Measurements from ENCODE around the gene CNN2.

CNN2 gene

GRCh38 chr19:1081301-1082164, 55.1 kb downstream of the CNN2 start:
- no peak for DNase-seq (ENCODE audit: low read depth in 1 of 2, low spot score in 1 of 2)
- TF ChIP-seq, protein P1, sequence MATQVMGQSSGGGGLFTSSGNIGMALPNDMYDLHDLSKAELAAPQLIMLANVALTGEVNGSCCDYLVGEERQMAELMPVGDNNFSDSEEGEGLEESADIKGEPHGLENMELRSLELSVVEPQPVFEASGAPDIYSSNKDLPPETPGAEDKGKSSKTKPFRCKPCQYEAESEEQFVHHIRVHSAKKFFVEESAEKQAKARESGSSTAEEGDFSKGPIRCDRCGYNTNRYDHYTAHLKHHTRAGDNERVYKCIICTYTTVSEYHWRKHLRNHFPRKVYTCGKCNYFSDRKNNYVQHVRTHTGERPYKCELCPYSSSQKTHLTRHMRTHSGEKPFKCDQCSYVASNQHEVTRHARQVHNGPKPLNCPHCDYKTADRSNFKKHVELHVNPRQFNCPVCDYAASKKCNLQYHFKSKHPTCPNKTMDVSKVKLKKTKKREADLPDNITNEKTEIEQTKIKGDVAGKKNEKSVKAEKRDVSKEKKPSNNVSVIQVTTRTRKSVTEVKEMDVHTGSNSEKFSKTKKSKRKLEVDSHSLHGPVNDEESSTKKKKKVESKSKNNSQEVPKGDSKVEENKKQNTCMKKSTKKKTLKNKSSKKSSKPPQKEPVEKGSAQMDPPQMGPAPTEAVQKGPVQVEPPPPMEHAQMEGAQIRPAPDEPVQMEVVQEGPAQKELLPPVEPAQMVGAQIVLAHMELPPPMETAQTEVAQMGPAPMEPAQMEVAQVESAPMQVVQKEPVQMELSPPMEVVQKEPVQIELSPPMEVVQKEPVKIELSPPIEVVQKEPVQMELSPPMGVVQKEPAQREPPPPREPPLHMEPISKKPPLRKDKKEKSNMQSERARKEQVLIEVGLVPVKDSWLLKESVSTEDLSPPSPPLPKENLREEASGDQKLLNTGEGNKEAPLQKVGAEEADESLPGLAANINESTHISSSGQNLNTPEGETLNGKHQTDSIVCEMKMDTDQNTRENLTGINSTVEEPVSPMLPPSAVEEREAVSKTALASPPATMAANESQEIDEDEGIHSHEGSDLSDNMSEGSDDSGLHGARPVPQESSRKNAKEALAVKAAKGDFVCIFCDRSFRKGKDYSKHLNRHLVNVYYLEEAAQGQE (IDR thresholded peaks at IDR 0.05; ENCODE audit: insufficient replicate concordance, low read depth) = no peak
- TF ChIP-seq GABPA (IDR thresholded peaks at IDR 0.05; ENCODE audit: low read depth) (no peak), POLR2AphosphoS5 (IDR thresholded peaks at IDR 0.05; ENCODE audit: low read depth) (no peak), SPI1 (IDR thresholded peaks at IDR 0.05; ENCODE audit: borderline replicate concordance, low read depth) (no peak)
- TF ChIP-seq, protein P2, sequence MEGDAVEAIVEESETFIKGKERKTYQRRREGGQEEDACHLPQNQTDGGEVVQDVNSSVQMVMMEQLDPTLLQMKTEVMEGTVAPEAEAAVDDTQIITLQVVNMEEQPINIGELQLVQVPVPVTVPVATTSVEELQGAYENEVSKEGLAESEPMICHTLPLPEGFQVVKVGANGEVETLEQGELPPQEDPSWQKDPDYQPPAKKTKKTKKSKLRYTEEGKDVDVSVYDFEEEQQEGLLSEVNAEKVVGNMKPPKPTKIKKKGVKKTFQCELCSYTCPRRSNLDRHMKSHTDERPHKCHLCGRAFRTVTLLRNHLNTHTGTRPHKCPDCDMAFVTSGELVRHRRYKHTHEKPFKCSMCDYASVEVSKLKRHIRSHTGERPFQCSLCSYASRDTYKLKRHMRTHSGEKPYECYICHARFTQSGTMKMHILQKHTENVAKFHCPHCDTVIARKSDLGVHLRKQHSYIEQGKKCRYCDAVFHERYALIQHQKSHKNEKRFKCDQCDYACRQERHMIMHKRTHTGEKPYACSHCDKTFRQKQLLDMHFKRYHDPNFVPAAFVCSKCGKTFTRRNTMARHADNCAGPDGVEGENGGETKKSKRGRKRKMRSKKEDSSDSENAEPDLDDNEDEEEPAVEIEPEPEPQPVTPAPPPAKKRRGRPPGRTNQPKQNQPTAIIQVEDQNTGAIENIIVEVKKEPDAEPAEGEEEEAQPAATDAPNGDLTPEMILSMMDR (IDR thresholded peaks at IDR 0.05; ENCODE audit: insufficient read depth, low read length) = no peak
- Histone ChIP-seq H3K27me3 (ENCODE audit: insufficient read depth, poor library complexity, severe bottlenecking) (no peaks in the 10 kb centered on the region), H3K4me3 (replicated peaks; ENCODE audit: insufficient read depth, low read length) (no peak overlapping the region), H3K27ac (replicated peaks) (no peak overlapping the region)

DNA sequence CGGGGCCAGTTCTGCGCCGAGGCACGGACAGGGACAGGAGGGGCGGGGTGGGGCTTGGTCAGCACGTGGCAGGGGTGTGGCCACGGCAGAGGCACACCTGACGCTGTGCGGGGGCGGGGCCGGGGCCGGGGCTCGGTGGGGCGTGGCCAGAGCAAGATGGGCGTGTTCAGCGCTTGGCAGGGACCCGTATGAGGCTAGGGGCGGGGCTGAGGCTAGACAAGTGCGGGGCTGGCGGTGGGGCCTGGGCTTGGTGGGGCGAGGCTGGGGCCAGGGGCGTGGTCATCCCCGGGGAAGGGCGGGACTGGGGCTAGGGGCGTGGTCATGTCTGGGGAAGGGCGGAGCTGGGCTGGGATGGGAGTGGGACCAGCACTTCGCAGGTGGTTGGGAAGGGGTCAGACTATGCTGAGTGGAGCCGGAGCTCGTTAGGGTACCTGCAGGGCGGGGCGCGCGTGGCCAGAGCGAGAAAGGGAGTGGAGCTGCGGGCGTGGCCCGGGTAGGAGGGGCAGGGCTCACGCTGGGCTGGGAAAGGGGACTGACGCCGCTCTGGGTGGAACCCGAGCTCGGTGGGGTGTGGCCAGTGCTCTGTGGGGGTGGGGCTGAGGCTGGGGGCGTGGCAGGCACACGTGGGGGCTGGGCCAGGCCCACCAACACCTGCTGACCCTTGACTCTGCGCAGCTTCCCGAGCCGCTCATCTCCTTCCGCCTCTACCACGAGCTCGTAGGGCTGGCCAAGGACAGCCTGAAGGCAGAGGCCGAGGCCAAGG, 55.9 kb downstream of the CNN2 start:
- no peak for DNase-seq (ENCODE audit: low read depth in 1 of 2, low spot score in 1 of 2)
- Histone ChIP-seq H3K4me3 (replicated peaks; ENCODE audit: insufficient read depth, low read length) (no peak overlapping the region), H3K27ac (replicated peaks) (no peak overlapping the region), H3K27me3 (ENCODE audit: insufficient read depth, poor library complexity, severe bottlenecking) (no peaks in the 10 kb centered on the region)
- no peak for TF ChIP-seq SPI1 (IDR thresholded peaks at IDR 0.05; ENCODE audit: borderline replicate concordance, low read depth)
- TF ChIP-seq, protein P2 (IDR thresholded peaks at IDR 0.05; ENCODE audit: insufficient read depth, low read length) = no peak

- TF ChIP-seq, protein P2 (IDR thresholded peaks at IDR 0.05; ENCODE audit: insufficient read depth, low read length) = no peak
- TF ChIP-seq GABPA (IDR thresholded peaks at IDR 0.05; ENCODE audit: low read depth) (no peak), SPI1 (IDR thresholded peaks at IDR 0.05; ENCODE audit: borderline replicate concordance, low read depth) (no peak), POLR2AphosphoS5 (IDR thresholded peaks at IDR 0.05; ENCODE audit: low read depth) (no peak)
- TF ChIP-seq, protein P1 (IDR thresholded peaks at IDR 0.05; ENCODE audit: insufficient replicate concordance, low read depth) = no peak
- DNase-seq (ENCODE audit: low read depth in 1 of 2, low spot score in 1 of 2) = no peak
- H3K27me3 ChIP-seq (ENCODE audit: insufficient read depth, poor library complexity, severe bottlenecking) = no peaks in the 10 kb centered on the region
- H3K4me3 ChIP-seq (replicated peaks; ENCODE audit: insufficient read depth, low read length) = no peak overlapping the region
- no peak overlapping the region for H3K27ac ChIP-seq (replicated peaks)
Observed at GRCh38 chr19:1082928-1083816, 56.8 kb downstream of the CNN2 start.

Data from HL-60 (cell line).